Karpas-422 (cell line): ENCODE measurements around the gene DYNC2LI1. TPM values are rescaled to one million over a fixed set of nuclear protein-coding genes. Genes with fewer than 3 reads are reported as not detected.
"Not testable (repeated sequence)": the region's sequence is repeated elsewhere in the genome, so short reads cannot be mapped to it uniquely, and the experiment has no call there.

Source experiments
- DNase-seq: peaks from one replicate; pipeline ENCODE4 v3.0.0-alpha.2; 2015
- H2AFZ ChIP-seq: fragments of 200-600 bp; sonication (generic); 2 replicates; pipeline ENCODE4 v1.6.1; 2014; ENCODE audit warnings: antibody characterized with exemption, low read length, mixed read lengths
- H3K27ac ChIP-seq: fragments of 200-600 bp; sonication (generic); 2 replicates; pipeline ENCODE4 v1.5.1; 2014; ENCODE audit warnings: mild to moderate bottlenecking, low read length, moderate library complexity
- H3K27me3 ChIP-seq: fragments of 200-600 bp; sonication (generic); 2 replicates; pipeline ENCODE4 v1.6.1; 2014; ENCODE audit warnings: low read length, mixed read lengths
- H3K36me3 ChIP-seq: fragments of 200-600 bp; sonication (generic); 2 replicates; pipeline ENCODE4 v1.6.1; 2014; ENCODE audit warnings: low read length, mixed read lengths; ENCODE audit not compliant: insufficient read depth
- H3K4me1 ChIP-seq: fragments of 200-600 bp; sonication (generic); 2 replicates; pipeline ENCODE4 v1.6.1; 2014; ENCODE audit warnings: mild to moderate bottlenecking, low read length, mixed read lengths
- H3K4me2 ChIP-seq: fragments of 200-600 bp; sonication (generic); 2 replicates; pipeline ENCODE4 v1.6.1; 2014; ENCODE audit warnings: low read length, low read depth, mild to moderate bottlenecking; ENCODE audit not compliant: poor library complexity, severe bottlenecking
- H3K4me3 ChIP-seq: fragments of 200-600 bp; sonication (generic); 2 replicates; pipeline ENCODE4 v1.5.1; 2014; ENCODE audit warnings: mild to moderate bottlenecking, antibody characterized with exemption, low read length, mixed read lengths
- H3K79me2 ChIP-seq: fragments of 200-600 bp; sonication (generic); 2 replicates; pipeline ENCODE4 v1.6.1; 2014; ENCODE audit warnings: mild to moderate bottlenecking, low read length, mixed read lengths
- H3K9ac ChIP-seq: fragments of 200-600 bp; sonication (generic); 2 replicates; pipeline ENCODE4 v1.6.0; 2014; ENCODE audit warnings: low read length
- H3K9me2 ChIP-seq: fragments of 200-600 bp; sonication (generic), shearing (Covaris generic); replicated peaks from 2 replicates; pipeline ENCODE4 v1.6.0; 2014; ENCODE audit warnings: mild to moderate bottlenecking, low read length, moderate library complexity; ENCODE audit not compliant: insufficient read depth
- H3K9me3 ChIP-seq: fragments of 300-700, 200-600 bp; sonication (generic); 2 replicates; pipeline ENCODE4 v1.6.1; 2014; ENCODE audit warnings: low read length, mixed read lengths
- H4K20me1 ChIP-seq: fragments of 200-600 bp; sonication (generic); 2 replicates; pipeline ENCODE4 v1.6.1; 2014; ENCODE audit warnings: mild to moderate bottlenecking, antibody characterized with exemption, low read length, low read depth; ENCODE audit not compliant: insufficient read depth
- total RNA-seq: library from RNA; depleted of rRNA; stranded (reverse); fragments of >200 nt; shearing (Covaris generic); gene quantifications from 2 replicates; pipeline ENCODE4 v1.2.3, GENCODE V29; 2014; ENCODE audit warnings: low replicate concordance; rRNA removed

The DYNC2LI1 gene
- total RNA-seq: 28.1 and 36.9 TPM in 2 replicates

GRCh38 chr2:43773876-43774613, at the start of gene DYNC2LI1:
TSS of gene DYNC2LI1 (plus strand) at chr2:43774039. CDS start at chr2:43774139, 100 bp downstream.
- Histone ChIP-seq H3K4me3 (peak within 1 kb of the TSS; percentile 87), H3K79me2 (peaks cover 7% of the 10 kb centered on the region), H3K27ac (no peak within 1 kb of the TSS), H3K9me2 (no peaks in the 10 kb centered on the region), H2AFZ (peak within 1 kb of the TSS; percentile 84), H3K4me2 (peak within 1 kb of the TSS; percentile 89), H4K20me1 (no peaks in the 10 kb centered on the region), H3K36me3 (no peaks in the 10 kb centered on the region), H3K9me3 (no peaks in the 10 kb centered on the region), H3K27me3 (no peaks in the 10 kb centered on the region), H3K4me1 (peaks cover 8% of the 10 kb centered on the region), H3K9ac (peak within 1 kb of the TSS; percentile 80)
- peak; percentile 94 for DNase-seq

- DNase-seq: no peak
- no peaks in the 10 kb centered on the region for H3K79me2 ChIP-seq
- no peak overlapping the region for H3K4me3 ChIP-seq
- no peaks in the 10 kb centered on the region for H3K9me3 ChIP-seq
- no peak overlapping the region for H3K9ac ChIP-seq
- H4K20me1 ChIP-seq: no peaks in the 10 kb centered on the region
- H3K27ac ChIP-seq: no peak overlapping the region
- no peaks in the 10 kb centered on the region for H3K36me3 ChIP-seq
- H3K4me2 ChIP-seq: no peak overlapping the region
- no peaks in the 10 kb centered on the region for H3K4me1 ChIP-seq
- H3K27me3 ChIP-seq: no peaks in the 10 kb centered on the region
- H2AFZ ChIP-seq: no peak overlapping the region
- H3K9me2 ChIP-seq: no peaks in the 10 kb centered on the region
Measured at GRCh38 chr2:43724728-43725526, 48.9 kb upstream of the DYNC2LI1 start.

- H3K4me3 ChIP-seq: no peak overlapping the region
- DNase-seq: no peak
- H3K27me3 ChIP-seq: no peaks in the 10 kb centered on the region
- H3K36me3 ChIP-seq: no peaks in the 10 kb centered on the region
- no peaks in the 10 kb centered on the region for H4K20me1 ChIP-seq
- H3K9ac ChIP-seq: no peak overlapping the region
- H3K9me3 ChIP-seq: no peaks in the 10 kb centered on the region
- no peak overlapping the region for H3K27ac ChIP-seq
- no peaks in the 10 kb centered on the region for H3K9me2 ChIP-seq
- H3K79me2 ChIP-seq: no peaks in the 10 kb centered on the region
- no peak overlapping the region for H3K4me2 ChIP-seq
- H3K4me1 ChIP-seq: no peaks in the 10 kb centered on the region
- no peak overlapping the region for H2AFZ ChIP-seq
Measured at GRCh38 chr2:43725711-43726246, 48.1 kb upstream of the DYNC2LI1 start.

GRCh38 chr2:43726961-43727633, 46.7 kb upstream of the DYNC2LI1 start:
- H3K9me3 ChIP-seq, H3K79me2 ChIP-seq, DNase-seq, H3K36me3 ChIP-seq, H3K9ac ChIP-seq, H3K27me3 ChIP-seq, H3K9me2 ChIP-seq, H3K27ac ChIP-seq, H3K4me3 ChIP-seq, H3K4me1 ChIP-seq, H4K20me1 ChIP-seq, H3K4me2 ChIP-seq, H2AFZ ChIP-seq: not testable (repeated sequence)

- H3K27me3 ChIP-seq: no peaks in the 10 kb centered on the region
- DNase-seq: no peak
- H2AFZ ChIP-seq: no peak overlapping the region
- H3K4me1 ChIP-seq: no peaks in the 10 kb centered on the region
- H3K4me3 ChIP-seq: no peak overlapping the region
- no peaks in the 10 kb centered on the region for H3K36me3 ChIP-seq
- H3K9ac ChIP-seq: no peak overlapping the region
- no peaks in the 10 kb centered on the region for H3K79me2 ChIP-seq
- H3K9me3 ChIP-seq: no peaks in the 10 kb centered on the region
- H3K27ac ChIP-seq: no peak overlapping the region
- H3K4me2 ChIP-seq: no peak overlapping the region
- H3K9me2 ChIP-seq: no peaks in the 10 kb centered on the region
- no peaks in the 10 kb centered on the region for H4K20me1 ChIP-seq
Measured at GRCh38 chr2:43727634-43728014, 46.2 kb upstream of the DYNC2LI1 start.

GRCh38 chr2:43729491-43730174, 44.2 kb upstream of the DYNC2LI1 start:
- Histone ChIP-seq H3K4me2 (no peak overlapping the region), H3K36me3 (no peaks in the 10 kb centered on the region), H3K79me2 (no peaks in the 10 kb centered on the region), H3K27ac (no peak overlapping the region), H4K20me1 (no peaks in the 10 kb centered on the region), H3K27me3 (no peaks in the 10 kb centered on the region), H3K9me2 (no peaks in the 10 kb centered on the region), H3K9ac (no peak overlapping the region), H3K4me1 (no peaks in the 10 kb centered on the region), H2AFZ (no peak overlapping the region), H3K4me3 (no peak overlapping the region), H3K9me3 (no peaks in the 10 kb centered on the region)
- no peak for DNase-seq

GRCh38 chr2:43731211-43731610, 42.6 kb upstream of the DYNC2LI1 start:
- H3K27me3 ChIP-seq: no peaks in the 10 kb centered on the region
- H3K27ac ChIP-seq: no peak overlapping the region
- H2AFZ ChIP-seq: no peak overlapping the region
- no peaks in the 10 kb centered on the region for H3K4me1 ChIP-seq
- no peak overlapping the region for H3K4me3 ChIP-seq
- no peak overlapping the region for H3K4me2 ChIP-seq
- no peaks in the 10 kb centered on the region for H3K36me3 ChIP-seq
- no peak for DNase-seq
- no peaks in the 10 kb centered on the region for H3K9me2 ChIP-seq
- H3K79me2 ChIP-seq: no peaks in the 10 kb centered on the region
- no peaks in the 10 kb centered on the region for H3K9me3 ChIP-seq
- H3K9ac ChIP-seq: no peak overlapping the region
- no peaks in the 10 kb centered on the region for H4K20me1 ChIP-seq
